ENCODE data around the gene ZNF580.

Gene ZNF580

GRCh38 chr19:55640577-55641425 is at the start of gene ZNF580:
ZNF580 (plus strand) TSS chr19:55641002; CDS start chr19:55642509, 1,507 bp downstream.
- peak in 1 of 2 donors; percentile 61 for DNase-seq (ENCODE audit: low read depth in 2 of 2)

- no peak for DNase-seq (ENCODE audit: low read depth in 2 of 2)
These were observed 49.2 kb upstream of the ZNF580 start for GRCh38 chr19:55591555-55591954.

GRCh38 chr19:55592391-55593090 is 48.3 kb upstream of the ZNF580 start:
- no peak for DNase-seq (ENCODE audit: low read depth in 2 of 2)

GRCh38 chr19:55593096-55593772 is 47.6 kb upstream of the ZNF580 start:
- no peak for DNase-seq (ENCODE audit: low read depth in 2 of 2)

- no peak for DNase-seq (ENCODE audit: low read depth in 2 of 2)
These were observed 45.7 kb upstream of the ZNF580 start for GRCh38 chr19:55594996-55595545.

- DNase-seq (ENCODE audit: low read depth in 2 of 2), result no peak
These were observed 44.5 kb upstream of the ZNF580 start for GRCh38 chr19:55596304-55596703.

GRCh38 chr19:55597501-55597921 is 43.3 kb upstream of the ZNF580 start:
- no peak for DNase-seq (ENCODE audit: low read depth in 2 of 2)

- no peak for DNase-seq (ENCODE audit: low read depth in 2 of 2)
These were observed 42.8 kb upstream of the ZNF580 start for GRCh38 chr19:55598034-55598433.

- DNase-seq (ENCODE audit: low read depth in 2 of 2), result peak; percentile 88 to 90
These were observed 41.9 kb upstream of the ZNF580 start for GRCh38 chr19:55598719-55599467.

GRCh38 chr19:55599468-55599841 is 41.3 kb upstream of the ZNF580 start, which contains the start of gene FIZ1:
FIZ1 (minus strand) TSS chr19:55599517; CDS start chr19:55597865, 1,652 bp downstream.
- peak; percentile 93 to 96 for DNase-seq (ENCODE audit: low read depth in 2 of 2)

GRCh38 chr19:55599842-55600661 is 40.8 kb upstream of the ZNF580 start, which contains the start of gene ZNF524:
ZNF524 (plus strand) TSS chr19:55600288; CDS start chr19:55602113, 1,825 bp downstream.
- peak; percentile 73 to 74 for DNase-seq (ENCODE audit: low read depth in 2 of 2)

- no peak for DNase-seq (ENCODE audit: low read depth in 2 of 2)
These were observed 40.2 kb upstream of the ZNF580 start for GRCh38 chr19:55600662-55601028.

GRCh38 chr19:55601084-55601483 is 39.7 kb upstream of the ZNF580 start:
- DNase-seq (ENCODE audit: low read depth in 2 of 2), result no peak

- DNase-seq (ENCODE audit: low read depth in 2 of 2), result no peak
These were observed 38.4 kb upstream of the ZNF580 start for GRCh38 chr19:55602104-55603001.

- DNase-seq (ENCODE audit: low read depth in 2 of 2), result no peak
These were observed 37.7 kb upstream of the ZNF580 start for GRCh38 chr19:55603115-55603514.

- DNase-seq (ENCODE audit: low read depth in 2 of 2), result no peak
These were observed 37.1 kb upstream of the ZNF580 start for GRCh38 chr19:55603581-55604292.

- peak; percentile 97 to 98 for DNase-seq (ENCODE audit: low read depth in 2 of 2)
These were observed 35.6 kb upstream of the ZNF580 start for GRCh38 chr19:55605207-55605636.

GRCh38 chr19:55605637-55606470 is 34.9 kb upstream of the ZNF580 start, which contains the start of gene ZNF865:
ZNF865 (plus strand) TSS chr19:55605647; CDS start chr19:55613619, 7,972 bp downstream.
- peak; percentile 52 to 62 for DNase-seq (ENCODE audit: low read depth in 2 of 2)
